GM18951 (cell line): ENCODE data around the gene TAP2.

Experiments
- POLR2A ChIP-seq: IDR thresholded peaks from 4 replicates; pipeline ENCODE4 v1.6.1; 2011; ENCODE audit warnings: mild to moderate bottlenecking; ENCODE audit not compliant: insufficient read length, insufficient read depth; ENCODE audit errors: extremely low read depth
- in situ Hi-C: fragments of 300-500 bp; cut with MboI; formaldehyde crosslinking; loops from one replicate; pipeline ENCODE4 v1.12.0; 2022; ENCODE audit warnings: low sequenced_read_pairs, mixed read lengths, inconsistent platforms; ENCODE audit not compliant: unreplicated experiment

Gene TAP2

GRCh38 chr6:32836873-32837272 is 1.7 kb downstream of the TAP2 start:
- no peak for TF ChIP-seq POLR2A
- in situ Hi-C loops: no loop called here

GRCh38 chr6:32835167-32835893 is 3.2 kb downstream of the TAP2 start:
- in situ Hi-C loops: no loop called here
- no peak for TF ChIP-seq POLR2A

GRCh38 chr6:32833664-32834063 is 4.9 kb downstream of the TAP2 start:
- no peak for TF ChIP-seq POLR2A
- in situ Hi-C loops: no loop called here

- no peak for TF ChIP-seq POLR2A
- in situ Hi-C loops: no loop called here
These were observed 6.0 kb downstream of the TAP2 start for GRCh38 chr6:32832535-32832934.

GRCh38 chr6:32830936-32831335 is 7.6 kb downstream of the TAP2 start:
- in situ Hi-C loops: no loop called here
- TF ChIP-seq POLR2A: no peak

GRCh38 chr6:32830017-32830416 is 8.5 kb downstream of the TAP2 start:
- in situ Hi-C loops: no loop called here
- no peak for TF ChIP-seq POLR2A

GRCh38 chr6:32829495-32829894 is 9.0 kb downstream of the TAP2 start:
- in situ Hi-C loops: no loop called here

GRCh38 chr6:32827025-32827424 is 11.5 kb downstream of the TAP2 start:
- TF ChIP-seq POLR2A: no peak

More at GRCh38 chr6:32829495-32829894, 9.0 kb downstream of the TAP2 start:
- no peak for TF ChIP-seq POLR2A

GRCh38 chr6:32825966-32826365 is 12.6 kb downstream of the TAP2 start:
- no peak for TF ChIP-seq POLR2A
- in situ Hi-C loops: no loop called here

More at GRCh38 chr6:32827025-32827424, 11.5 kb downstream of the TAP2 start:
- in situ Hi-C loops: no loop called here

- no peak for TF ChIP-seq POLR2A
- in situ Hi-C loops: no loop called here
These were observed 18.8 kb downstream of the TAP2 start for GRCh38 chr6:32819729-32820128.

- in situ Hi-C loops: no loop called here
- TF ChIP-seq POLR2A: no peak
These were observed 19.7 kb downstream of the TAP2 start for GRCh38 chr6:32818867-32819266.

- in situ Hi-C loops: no loop called here
- no peak for TF ChIP-seq POLR2A
These were observed 21.8 kb downstream of the TAP2 start, which contains the start of gene HLA-DOB for GRCh38 chr6:32816746-32817204. HLA-DOB (minus strand) TSS chr6:32817002; CDS start chr6:32816951, 51 bp downstream.

GRCh38 chr6:32815996-32816395 is 22.5 kb downstream of the TAP2 start:
- in situ Hi-C loops: no loop called here
- TF ChIP-seq POLR2A: no peak

GRCh38 chr6:32815115-32815514 is 23.4 kb downstream of the TAP2 start:
- in situ Hi-C loops: no loop called here
- TF ChIP-seq POLR2A: no peak

- in situ Hi-C loops: no loop called here
- no peak for TF ChIP-seq POLR2A
These were observed 24.4 kb downstream of the TAP2 start for GRCh38 chr6:32814145-32814544.

GRCh38 chr6:32809171-32809570 is 29.4 kb downstream of the TAP2 start:
- in situ Hi-C loops: no loop called here
- TF ChIP-seq POLR2A: no peak
